HFF-Myc (cell line): ENCODE data around the gene HEXD.
"Not testable (repeated sequence)": the region's sequence is repeated elsewhere in the genome, so short reads cannot be mapped to it uniquely, and the experiment has no call there.

ENCODE experiments used
- DNase-seq: peaks from one replicate; pipeline ENCODE4 v3.0.0-alpha.2; 2011; ENCODE audit warnings: low read depth; ENCODE audit errors: extremely low read depth
- H3K4me3 ChIP-seq: replicated peaks from 2 replicates; pipeline ENCODE4 v1.5.1; 2011; ENCODE audit warnings: low read depth, mild to moderate bottlenecking, control low read depth, low read length
- CTCF ChIP-seq: IDR thresholded peaks from 2 replicates; pipeline ENCODE4 v1.5.1; 2012; ENCODE audit warnings: mild to moderate bottlenecking, low read depth, low read length, control low read depth; ENCODE audit errors: missing control alignments

Gene HEXD

GRCh38 chr17:82373731-82374625 lies 44.2 kb upstream of the HEXD start:
- no peak overlapping the region for H3K4me3 ChIP-seq
- no peak for DNase-seq
- TF ChIP-seq CTCF, result no peak

DNA sequence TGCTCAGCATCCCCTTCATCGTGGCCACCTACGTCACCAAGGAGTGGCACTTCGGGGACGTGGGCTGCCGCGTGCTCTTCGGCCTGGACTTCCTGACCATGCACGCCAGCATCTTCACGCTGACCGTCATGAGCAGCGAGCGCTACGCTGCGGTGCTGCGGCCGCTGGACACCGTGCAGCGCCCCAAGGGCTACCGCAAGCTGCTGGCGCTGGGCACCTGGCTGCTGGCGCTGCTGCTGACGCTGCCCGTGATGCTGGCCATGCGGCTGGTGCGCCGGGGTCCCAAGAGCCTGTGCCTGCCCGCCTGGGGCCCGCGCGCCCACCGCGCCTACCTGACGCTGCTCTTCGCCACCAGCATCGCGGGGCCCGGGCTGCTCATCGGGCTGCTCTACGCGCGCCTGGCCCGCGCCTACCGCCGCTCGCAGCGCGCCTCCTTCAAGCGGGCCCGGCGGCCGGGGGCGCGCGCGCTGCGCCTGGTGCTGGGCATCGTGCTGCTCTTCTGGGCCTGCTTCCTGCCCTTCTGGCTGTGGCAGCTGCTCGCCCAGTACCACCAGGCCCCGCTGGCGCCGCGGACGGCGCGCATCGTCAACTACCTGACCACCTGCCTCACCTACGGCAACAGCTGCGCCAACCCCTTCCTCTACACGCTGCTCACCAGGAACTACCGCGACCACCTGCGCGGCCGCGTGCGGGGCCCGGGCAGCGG lies 43.4 kb upstream of the HEXD start:
- H3K4me3 ChIP-seq, result no peak overlapping the region
- DNase-seq, result no peak
- TF ChIP-seq CTCF, result no peak

- no peak for TF ChIP-seq CTCF
- DNase-seq, result no peak
- H3K4me3 ChIP-seq, result no peak overlapping the region
Observed at GRCh38 chr17:82375359-82376041, 42.6 kb upstream of the HEXD start.

DNA sequence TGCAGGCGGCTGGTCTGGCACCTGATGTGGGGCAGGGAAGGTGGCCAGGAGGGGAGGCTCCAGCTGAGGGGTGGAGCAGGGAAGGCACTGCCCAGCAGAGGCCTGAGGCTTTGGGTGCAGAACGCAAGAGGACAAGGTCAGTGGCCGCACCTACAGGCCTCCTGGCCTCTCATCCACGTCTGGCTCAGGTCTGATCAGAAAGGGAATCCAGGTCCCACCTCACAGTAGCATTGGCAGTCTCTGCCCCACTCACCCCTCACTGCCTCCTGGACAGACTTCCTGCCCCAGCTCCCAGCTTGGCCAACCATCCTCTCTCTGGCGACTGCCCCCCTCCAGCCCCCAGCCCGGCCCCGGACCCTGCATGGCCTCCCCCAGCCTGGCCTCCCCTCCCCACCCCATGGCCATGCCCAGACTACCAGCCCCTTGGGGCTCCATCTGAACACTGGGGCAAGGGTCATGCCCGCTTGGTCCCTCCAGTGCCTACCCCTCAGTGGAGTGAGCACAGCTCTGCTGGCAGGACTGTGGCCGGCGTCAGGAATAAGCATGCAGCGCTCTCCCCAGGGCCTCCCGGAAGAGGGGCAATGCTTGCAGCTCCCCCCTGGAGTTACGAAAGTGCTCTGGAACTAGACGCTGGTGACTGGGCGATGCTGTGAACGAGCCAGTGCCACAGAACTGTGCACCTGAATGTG lies 42.0 kb upstream of the HEXD start:
- TF ChIP-seq CTCF, result no peak
- DNase-seq, result no peak
- no peak overlapping the region for H3K4me3 ChIP-seq

GRCh38 chr17:82377294-82377693 lies 40.9 kb upstream of the HEXD start:
- not testable (repeated sequence) for DNase-seq, H3K4me3 ChIP-seq

GRCh38 chr17:82377924-82378740 lies 40.0 kb upstream of the HEXD start:
- no peak for DNase-seq
- no peak overlapping the region for H3K4me3 ChIP-seq
- TF ChIP-seq CTCF, result no peak
